HepG2 (cell line): ENCODE measurements around the gene GRIN2C. TPM values are rescaled to one million over a fixed set of nuclear protein-coding genes. Genes with fewer than 3 reads are reported as not detected.

Experiments
- ADNP ChIP-seq: sonication (generic); formaldehyde crosslinking; IDR thresholded peaks from 2 replicates; pipeline ENCODE4 v1.4.0; 2020; ENCODE audit warnings: missing genetic modification reagents
- ATAD3A ChIP-seq: sonication (generic); formaldehyde crosslinking; IDR thresholded peaks from 2 replicates; pipeline ENCODE4 v1.4.0; 2020; ENCODE audit warnings: missing genetic modification reagents
- BORCS8-MEF2B ChIP-seq: sonication (generic); formaldehyde crosslinking; IDR thresholded peaks from 2 replicates; pipeline ENCODE4 v1.8.0; 2022; ENCODE audit warnings: mild to moderate bottlenecking, missing genetic modification reagents
- BRCA1 ChIP-seq: sonication (generic); formaldehyde crosslinking; IDR thresholded peaks from 2 replicates; pipeline ENCODE4 v1.4.0; 2020; ENCODE audit warnings: missing genetic modification reagents
- CBX1 ChIP-seq: IDR thresholded peaks from one replicate; pipeline ENCODE4 v1.6.1; 2016; ENCODE audit warnings: antibody characterized with exemption, low read depth
- FIP1L1 ChIP-seq: fragments of 200-400 bp; formaldehyde crosslinking; IDR thresholded peaks from 2 replicates; pipeline ENCODE4 v1.6.1; 2018; ENCODE audit warnings: low read depth, mild to moderate bottlenecking, low read length, moderate library complexity, borderline replicate concordance; ENCODE audit not compliant: insufficient read depth
- GATA4 ChIP-seq: sonication (generic); IDR thresholded peaks from 2 replicates; pipeline ENCODE4 v1.6.1; 2016; ENCODE audit warnings: antibody characterized with exemption, low read depth, borderline replicate concordance
- HCFC1 ChIP-seq: fragments of 150-350 bp; IDR thresholded peaks from 2 replicates; pipeline ENCODE4 v1.6.1; 2014; ENCODE audit warnings: low read depth, low read length
- HDAC1 ChIP-seq: sonication (generic); formaldehyde crosslinking; IDR thresholded peaks from 2 replicates; pipeline ENCODE4 v1.5.1; 2020; ENCODE audit warnings: mild to moderate bottlenecking, missing genetic modification reagents
- HDAC2 ChIP-seq: sonication (generic); formaldehyde crosslinking; IDR thresholded peaks from 2 replicates; pipeline ENCODE4 v1.4.0; 2020; ENCODE audit warnings: missing genetic modification reagents
- HNRNPUL1 ChIP-seq: fragments of 200-400 bp; formaldehyde crosslinking; IDR thresholded peaks from 2 replicates; pipeline ENCODE4 v1.6.1; 2017; ENCODE audit warnings: low read depth, mild to moderate bottlenecking, low read length, moderate library complexity
- IRX3 ChIP-seq: sonication (generic); formaldehyde crosslinking; IDR thresholded peaks from 2 replicates; pipeline ENCODE4 v1.8.1; 2023; ENCODE audit warnings: mild to moderate bottlenecking, low read depth, missing genetic modification reagents, borderline replicate concordance
- JDP2 ChIP-seq: sonication (generic); formaldehyde crosslinking; IDR thresholded peaks from 2 replicates; pipeline ENCODE4 v1.8.1; 2022; ENCODE audit warnings: missing genetic modification reagents, borderline replicate concordance
- KDM4B ChIP-seq: sonication (generic); formaldehyde crosslinking; IDR thresholded peaks from 2 replicates; pipeline ENCODE4 v1.4.0; 2020; ENCODE audit warnings: missing genetic modification reagents
- KDM6A ChIP-seq: IDR thresholded peaks from 2 replicates; pipeline ENCODE4 v1.6.1; 2016; ENCODE audit warnings: low read depth
- MIXL1 ChIP-seq: IDR thresholded peaks from 2 replicates; pipeline ENCODE4 v1.6.1; 2016
- MTF2 ChIP-seq: sonication (generic); formaldehyde crosslinking; IDR thresholded peaks from 2 replicates; pipeline ENCODE4 v1.5.0; 2020; ENCODE audit warnings: missing genetic modification reagents, borderline replicate concordance
- MXD4 ChIP-seq: IDR thresholded peaks from 2 replicates; pipeline ENCODE4 v1.6.1; 2016; ENCODE audit warnings: mild to moderate bottlenecking, missing biosample characterization, missing genetic modification reagents
- MYC ChIP-seq: sonication (generic); formaldehyde crosslinking; IDR thresholded peaks from 2 replicates; pipeline ENCODE4 v1.9.0; 2021; ENCODE audit warnings: missing genetic modification reagents, borderline replicate concordance
- NCOR1 ChIP-seq: fragments of 200-600 bp; sonication (generic); IDR thresholded peaks from 2 replicates; pipeline ENCODE4 v1.7.0; 2017; ENCODE audit warnings: antibody characterized with exemption, low read length, borderline replicate concordance
- NFATC3 ChIP-seq: sonication (generic); formaldehyde crosslinking; IDR thresholded peaks from 2 replicates; pipeline ENCODE4 v1.5.1; 2020; ENCODE audit warnings: mild to moderate bottlenecking, missing genetic modification reagents
- NONO ChIP-seq, 2 experiments: fragments of 450-650 bp in 1 of 2; sonication (generic) in 1 of 2; formaldehyde crosslinking in 1 of 2; IDR thresholded peaks in 1 of 2; conservative IDR thresholded peaks in 1 of 2; 2 replicates each; pipeline versions ENCODE4 v1.6.1 to v1.8.0; 2017 to 2022; ENCODE audit warnings: mild to moderate bottlenecking in 1 of 2, missing genetic modification reagents in 1 of 2, moderate library complexity in 1 of 2
- RFX5 ChIP-seq: IDR thresholded peaks from 2 replicates; pipeline ENCODE4 v1.6.1; 2011; ENCODE audit warnings: low read depth, low read length, improper control_type of control experiment
- SMARCE1 ChIP-seq: fragments of 450-650 bp; IDR thresholded peaks from 2 replicates; pipeline ENCODE4 v1.6.1; 2017; ENCODE audit warnings: borderline replicate concordance
- ZNF660 ChIP-seq: sonication (generic); formaldehyde crosslinking; IDR thresholded peaks from 2 replicates; pipeline ENCODE4 v1.5.1; 2020; ENCODE audit warnings: mild to moderate bottlenecking, low read depth, missing genetic modification reagents, borderline replicate concordance
- ZNF772 ChIP-seq: sonication (generic); formaldehyde crosslinking; IDR thresholded peaks from 2 replicates; pipeline ENCODE4 v1.5.0; 2020; ENCODE audit warnings: mild to moderate bottlenecking, missing genetic modification reagents
- ZNF816 ChIP-seq: sonication (generic); formaldehyde crosslinking; IDR thresholded peaks from 2 replicates; pipeline ENCODE4 v1.8.0; 2022; ENCODE audit warnings: missing genetic modification reagents, mild to moderate bottlenecking, borderline replicate concordance
- ZNF879 ChIP-seq: sonication (generic); formaldehyde crosslinking; IDR thresholded peaks from 2 replicates; pipeline ENCODE4 v1.8.1; 2023; ENCODE audit warnings: missing genetic modification reagents
- polyA plus RNA-seq, 8 experiments: library from polyadenylated mRNA; depleted of rRNA in 3 of 8; stranded (reverse) in 7 of 8; unstranded in 1 of 8; fragments of >200 nt; fragmentation: Illumina TruSeq in 4 of 8; extraction: Trizol in 4 of 8; gene quantifications; 2 replicates each; pipeline versions ENCODE4 v1.2.1 to v1.2.3, GENCODE V29; 2011 to 2016; ENCODE audit warnings: low read depth in 4 of 8, missing spikeins in 1 of 8, mixed read lengths in 1 of 8; ENCODE audit not compliant: insufficient read depth in 1 of 8
- total RNA-seq, 5 experiments: library from RNA; depleted of rRNA; stranded (reverse); fragments of >200 nt; fragmentation: Illumina TruSeq; extraction: Trizol; gene quantifications; 2 replicates each; pipeline ENCODE4 v1.2.3, GENCODE V29; 2016; ENCODE audit warnings: low read depth in 1 of 5
- TF ChIP-seq, protein P1 (sequence below): sonication (generic); formaldehyde crosslinking; IDR thresholded peaks from 2 replicates; pipeline ENCODE4 v1.9.0; 2021; ENCODE audit warnings: missing genetic modification reagents, mild to moderate bottlenecking, borderline replicate concordance

The GRIN2C gene
- total and polyA plus RNA-seq, 2 of the 13 experiments (the other 11 are each of a cell fraction or from before 2014, with no cell fraction given), result 0.03 to 0.11 TPM

GRCh38 chr17:74873037-74873873 lies 13.6 kb upstream of the GRIN2C start (continued):
- TF ChIP-seq HDAC1 (CRISPR knock-in tag) (peak; percentile 67), ZNF772 (peak; percentile 35; the same call in 1 of the 2 replicates), HNRNPUL1 (no peak), IRX3 (CRISPR knock-in tag) (no peak), CBX1 (no peak), HDAC2 (peak; percentile 72; the same call in 1 of the 2 replicates), MXD4 (CRISPR knock-in tag) (peak; percentile 30; the same call in 1 of the 2 replicates), KDM6A (no peak), FIP1L1 (no peak), ATAD3A (CRISPR knock-in tag) (no peak), ZNF816 (CRISPR knock-in tag) (0 out of 2 replicates have a peak, but pooled peaks have one; percentile 6), ADNP (no peak), HCFC1 (peak; percentile 84), NONO (IDR thresholded peaks at IDR 0.05) (no peak), NONO (CRISPR knock-in tag; conservative IDR thresholded peaks at IDR 0.05) (no peak; the same call in none of the 2 replicates), BORCS8-MEF2B (CRISPR knock-in tag) (0 out of 2 replicates have a peak, but pooled peaks have one; percentile 61), ZNF660 (CRISPR knock-in tag) (no peak), MIXL1 (CRISPR knock-in tag) (peak; percentile 86), MYC (CRISPR knock-in tag) (no peak), KDM4B (CRISPR knock-in tag) (no peak), BRCA1 (CRISPR knock-in tag) (no peak), NCOR1 (peak; percentile 35; the same call in 1 of the 2 replicates), ZNF879 (CRISPR knock-in tag) (no peak), MTF2 (CRISPR knock-in tag) (no peak), RFX5 (peak; percentile 71), JDP2 (no peak), GATA4 (peak; percentile 83; the same call in 1 of the 2 replicates), NFATC3 (CRISPR knock-in tag) (no peak), SMARCE1 (no peak)
- TF ChIP-seq, protein P1, sequence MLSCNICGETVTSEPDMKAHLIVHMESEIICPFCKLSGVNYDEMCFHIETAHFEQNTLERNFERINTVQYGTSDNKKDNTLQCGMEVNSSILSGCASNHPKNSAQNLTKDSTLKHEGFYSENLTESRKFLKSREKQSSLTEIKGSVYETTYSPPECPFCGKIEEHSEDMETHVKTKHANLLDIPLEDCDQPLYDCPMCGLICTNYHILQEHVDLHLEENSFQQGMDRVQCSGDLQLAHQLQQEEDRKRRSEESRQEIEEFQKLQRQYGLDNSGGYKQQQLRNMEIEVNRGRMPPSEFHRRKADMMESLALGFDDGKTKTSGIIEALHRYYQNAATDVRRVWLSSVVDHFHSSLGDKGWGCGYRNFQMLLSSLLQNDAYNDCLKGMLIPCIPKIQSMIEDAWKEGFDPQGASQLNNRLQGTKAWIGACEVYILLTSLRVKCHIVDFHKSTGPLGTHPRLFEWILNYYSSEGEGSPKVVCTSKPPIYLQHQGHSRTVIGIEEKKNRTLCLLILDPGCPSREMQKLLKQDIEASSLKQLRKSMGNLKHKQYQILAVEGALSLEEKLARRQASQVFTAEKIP (CRISPR knock-in tag), result no peak
